Liver (tissue), 9 donors: Measurements from ENCODE around the gene TATDN3. TPM values are rescaled to one million over a fixed set of nuclear protein-coding genes. Genes with fewer than 3 reads are reported as not detected.

Source experiments
- DNase-seq: peaks from one replicate; pipeline ENCODE4 v3.0.0-alpha.2; 2017; ENCODE audit warnings: low spot score
- H3K27ac ChIP-seq, 2 donors: one replicate each; pipeline ENCODE4 v1.7.0; 2013; ENCODE audit warnings: inconsistent platforms in 2 of 2, low read length in 2 of 2, control low read depth in 1 of 2, low read depth in 1 of 2, mild to moderate bottlenecking in 1 of 2
- H3K27me3 ChIP-seq, 4 donors: one replicate each; pipeline versions ENCODE4 v1.6.1 to v1.7.0; 2013; ENCODE audit warnings: low read length in 3 of 4, inconsistent platforms in 1 of 4, mild to moderate bottlenecking in 1 of 4, moderate library complexity in 1 of 4; ENCODE audit not compliant: control insufficient read depth in 4 of 4, insufficient read depth in 4 of 4
- H3K36me3 ChIP-seq, 4 donors: one replicate each; pipeline versions ENCODE4 v1.6.1 to v1.7.0; 2013; ENCODE audit warnings: low read length in 3 of 4, mild to moderate bottlenecking in 3 of 4, low read depth in 1 of 4, moderate library complexity in 1 of 4; ENCODE audit not compliant: control insufficient read depth in 4 of 4, insufficient read depth in 3 of 4
- H3K4me1 ChIP-seq, 4 donors: one replicate each; pipeline versions ENCODE4 v1.6.1 to v1.7.0; 2013; ENCODE audit warnings: low read length in 3 of 4, mild to moderate bottlenecking in 3 of 4, moderate library complexity in 1 of 4; ENCODE audit not compliant: control insufficient read depth in 4 of 4, insufficient read depth in 4 of 4
- H3K4me3 ChIP-seq, 3 donors: one replicate each; pipeline versions ENCODE4 v1.6.1 to v1.7.0; 2013; ENCODE audit warnings: low read length in 3 of 3, control low read depth in 1 of 3, low read depth in 1 of 3, mild to moderate bottlenecking in 1 of 3
- H3K9ac ChIP-seq, 2 donors: one replicate each; pipeline ENCODE4 v1.7.0; 2013; ENCODE audit warnings: low read length in 2 of 2, mild to moderate bottlenecking in 2 of 2, moderate library complexity in 2 of 2, control low read depth in 1 of 2, low read depth in 1 of 2
- H3K9me3 ChIP-seq, 4 donors: one replicate each; pipeline versions ENCODE4 v1.6.1 to v1.7.0; 2013; ENCODE audit warnings: low read length in 3 of 4; ENCODE audit not compliant: control insufficient read depth in 4 of 4
- ATF3 ChIP-seq: IDR thresholded peaks from 2 replicates; pipeline ENCODE4 v1.6.1; 2016; ENCODE audit warnings: antibody characterized with exemption
- CTCF ChIP-seq: fragments of 150-350 bp; IDR thresholded peaks from 2 replicates; pipeline ENCODE4 v1.5.1; 2017; ENCODE audit warnings: improper control_type of control experiment, low read depth, low read length; ENCODE audit not compliant: missing input control
- EGR1 ChIP-seq, 2 donors: IDR thresholded peaks; 2 replicates each; pipeline ENCODE4 v1.6.1; 2016 to 2018; ENCODE audit warnings: antibody characterized with exemption in 2 of 2, low read depth in 2 of 2
- FOXA1 ChIP-seq: IDR thresholded peaks from 2 replicates; pipeline ENCODE4 v1.6.1; 2016; ENCODE audit warnings: antibody characterized with exemption
- FOXA2 ChIP-seq: IDR thresholded peaks from 2 replicates; pipeline ENCODE4 v1.6.1; 2016; ENCODE audit warnings: antibody characterized with exemption
- GABPA ChIP-seq, 2 donors: IDR thresholded peaks in 1 of 2; conservative IDR thresholded peaks in 1 of 2; 2 replicates each; pipeline ENCODE4 v1.6.1; 2016; ENCODE audit warnings: antibody characterized with exemption in 2 of 2, mild to moderate bottlenecking in 1 of 2, moderate library complexity in 1 of 2
- HNF4A ChIP-seq, 2 donors: conservative IDR thresholded peaks; 2 replicates each; pipeline ENCODE4 v1.6.1; 2016; ENCODE audit warnings: antibody characterized with exemption in 2 of 2, mild to moderate bottlenecking in 2 of 2
- HNF4G ChIP-seq: IDR thresholded peaks from 2 replicates; pipeline ENCODE4 v1.6.1; 2016; ENCODE audit warnings: antibody characterized with exemption
- JUND ChIP-seq, 2 donors: IDR thresholded peaks; 2 replicates each; pipeline ENCODE4 v1.6.1; 2016; ENCODE audit warnings: antibody characterized with exemption in 2 of 2
- NR2F2 ChIP-seq: IDR thresholded peaks from 2 replicates; pipeline ENCODE4 v1.6.1; 2016; ENCODE audit warnings: antibody characterized with exemption
- RAD21 ChIP-seq, 2 donors: IDR thresholded peaks; 2 replicates each; pipeline ENCODE4 v1.6.1; 2016; ENCODE audit warnings: antibody characterized with exemption in 2 of 2, mild to moderate bottlenecking in 2 of 2
- REST ChIP-seq: IDR thresholded peaks from 2 replicates; pipeline ENCODE4 v1.6.1; 2016; ENCODE audit warnings: antibody characterized with exemption, mild to moderate bottlenecking
- RXRA ChIP-seq, 2 donors: IDR thresholded peaks; 2 replicates each; pipeline ENCODE4 v1.6.1; 2017 to 2018; ENCODE audit warnings: antibody characterized with exemption in 2 of 2, mild to moderate bottlenecking in 1 of 2
- SP1 ChIP-seq: IDR thresholded peaks from 2 replicates; pipeline ENCODE4 v1.6.1; 2018; ENCODE audit warnings: antibody characterized with exemption, mild to moderate bottlenecking
- TAF1 ChIP-seq: conservative IDR thresholded peaks from 2 replicates; pipeline ENCODE4 v1.6.1; 2016; ENCODE audit warnings: antibody characterized with exemption, mild to moderate bottlenecking
- YY1 ChIP-seq: IDR thresholded peaks from 2 replicates; pipeline ENCODE4 v1.6.1; 2016; ENCODE audit warnings: antibody characterized with exemption, mild to moderate bottlenecking
- WGBS: extraction: QIAGEN DNeasy Blood & Tissue Kit; methylation state at CpG from one replicate; pipeline ENCODE4 v1.1.7; 2013; 5-methylcytosine and 5-hydroxymethylcytosine counted together
- polyA plus RNA-seq, 2 donors: library from polyadenylated mRNA; stranded (reverse) in 1 of 2; unstranded in 1 of 2; fragments of 200-250 nt in 1 of 2; fragments of >200 nt in 1 of 2; fragmentation: Nextera tagmentation in 1 of 2; extraction: Ambion mirVana in 1 of 2; gene quantifications; one replicate each; pipeline versions ENCODE4 v1.2.1 to v1.2.3, GENCODE V29; 2013 to 2015
- total RNA-seq, 2 donors: library from RNA; depleted of rRNA; stranded (reverse); fragments of >200 nt; gene quantifications; one replicate each; pipeline ENCODE4 v1.2.3, GENCODE V29; 2014
- TF ChIP-seq, protein P1 (sequence below): IDR thresholded peaks from 2 replicates; pipeline ENCODE4 v1.6.1; 2016; ENCODE audit warnings: antibody characterized with exemption
- donor health status: healthy.
- donor health status: healthy.
- donor health status: healthy.
- donor health status: healthy.
- donor health status: healthy.

Gene TATDN3
- total and polyA plus RNA-seq, 4 donors, result 5.2 to 8.1 (median 6.7) TPM

GRCh38 chr1:212780759-212781158 lies 10.9 kb upstream of the TATDN3 start:
- Histone ChIP-seq H3K4me3 (no peak overlapping the region), H3K36me3 (peaks cover 0 to 32% (median 18%) of the 10 kb centered on the region in 4 donors), H3K4me1 (no peaks in the 10 kb centered on the region), H3K27me3 (no peaks in the 10 kb centered on the region), H3K9ac (no peak overlapping the region), H3K9me3 (no peaks in the 10 kb centered on the region), H3K27ac (no peak overlapping the region)
- DNase-seq, result no peak
- WGBS, result 86% methylated on average over 3 of the region's 3 CpGs
- no peak for TF ChIP-seq REST

DNA sequence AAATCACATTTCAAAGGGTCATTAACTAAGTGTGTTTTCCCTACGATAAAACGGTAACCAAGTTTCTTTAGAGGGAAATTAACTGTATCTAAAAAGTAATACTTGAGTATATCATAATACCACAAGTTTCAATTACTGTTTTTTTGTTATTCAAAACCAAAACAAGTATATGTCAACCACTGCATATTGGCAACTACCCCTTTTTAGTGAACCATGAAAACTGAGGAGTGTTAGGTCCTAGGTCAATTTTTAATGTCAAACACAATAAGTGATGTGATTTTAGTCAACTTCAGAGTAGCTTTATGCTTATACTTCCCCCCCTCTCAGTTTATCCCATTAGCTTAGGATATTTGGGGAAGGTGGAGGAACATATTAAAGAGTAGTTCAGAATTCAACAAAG lies 10.5 kb upstream of the TATDN3 start:
- Histone ChIP-seq H3K27me3 (no peaks in the 10 kb centered on the region), H3K27ac (no peak overlapping the region), H3K9me3 (no peaks in the 10 kb centered on the region), H3K4me1 (no peaks in the 10 kb centered on the region), H3K36me3 (peaks cover 0 to 34% (median 19%) of the 10 kb centered on the region in 4 donors), H3K9ac (no peak overlapping the region), H3K4me3 (no peak overlapping the region)
- WGBS, result 91% methylated on average over 2 of the region's 2 CpGs
- TF ChIP-seq FOXA1 (no peak), NR2F2 (no peak), HNF4A (conservative IDR thresholded peaks at IDR 0.05) (no peak), HNF4G (no peak), TAF1 (no peak), RAD21 (IDR thresholded peaks at IDR 0.05) (no peak), SP1 (no peak), YY1 (no peak), EGR1 (IDR thresholded peaks at IDR 0.05; ENCODE audit: low read depth in 2 of 2) (no peak), JUND (IDR thresholded peaks at IDR 0.05) (no peak), FOXA2 (no peak), REST (no peak), GABPA (IDR thresholded peaks at IDR 0.05 in 1 of 2, conservative IDR thresholded peaks at IDR 0.05 in 1 of 2) (no peak), ATF3 (no peak), RXRA (IDR thresholded peaks at IDR 0.05) (no peak), CTCF (no peak)
- TF ChIP-seq, protein P1, sequence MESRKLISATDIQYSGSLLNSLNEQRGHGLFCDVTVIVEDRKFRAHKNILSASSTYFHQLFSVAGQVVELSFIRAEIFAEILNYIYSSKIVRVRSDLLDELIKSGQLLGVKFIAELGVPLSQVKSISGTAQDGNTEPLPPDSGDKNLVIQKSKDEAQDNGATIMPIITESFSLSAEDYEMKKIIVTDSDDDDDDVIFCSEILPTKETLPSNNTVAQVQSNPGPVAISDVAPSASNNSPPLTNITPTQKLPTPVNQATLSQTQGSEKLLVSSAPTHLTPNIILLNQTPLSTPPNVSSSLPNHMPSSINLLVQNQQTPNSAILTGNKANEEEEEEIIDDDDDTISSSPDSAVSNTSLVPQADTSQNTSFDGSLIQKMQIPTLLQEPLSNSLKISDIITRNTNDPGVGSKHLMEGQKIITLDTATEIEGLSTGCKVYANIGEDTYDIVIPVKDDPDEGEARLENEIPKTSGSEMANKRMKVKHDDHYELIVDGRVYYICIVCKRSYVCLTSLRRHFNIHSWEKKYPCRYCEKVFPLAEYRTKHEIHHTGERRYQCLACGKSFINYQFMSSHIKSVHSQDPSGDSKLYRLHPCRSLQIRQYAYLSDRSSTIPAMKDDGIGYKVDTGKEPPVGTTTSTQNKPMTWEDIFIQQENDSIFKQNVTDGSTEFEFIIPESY, result no peak
- DNase-seq, result no peak
